Epithelial cell of proximal tubule (primary cell): Measurements from ENCODE around the gene OCSTAMP. TPM values are rescaled to one million over a fixed set of nuclear protein-coding genes. Genes with fewer than 3 reads are reported as not detected.
A peak's percentile ranks its signal among the peaks of the same experiment; 100 is the strongest.

Experiments
- DNase-seq: peaks from one replicate; pipeline ENCODE4 v3.0.0-alpha.2; 2011; ENCODE audit warnings: low read depth
- H3K4me3 ChIP-seq: 2 replicates; pipeline ENCODE4 v1.5.1; 2011; ENCODE audit warnings: low read depth, mild to moderate bottlenecking, low read length
- total RNA-seq: library from RNA; depleted of rRNA; stranded (reverse); fragments of >200 nt; gene quantifications from 2 replicates; pipeline ENCODE4 v1.2.3, GENCODE V29; 2015
- TF ChIP-seq, protein P1 (sequence below): conservative IDR thresholded peaks from 2 replicates; pipeline ENCODE4 v1.5.1; 2012; ENCODE audit warnings: low read depth, mild to moderate bottlenecking, low read length

The OCSTAMP gene
- total RNA-seq, 1 donor from 2014 or later, result not detected

DNA sequence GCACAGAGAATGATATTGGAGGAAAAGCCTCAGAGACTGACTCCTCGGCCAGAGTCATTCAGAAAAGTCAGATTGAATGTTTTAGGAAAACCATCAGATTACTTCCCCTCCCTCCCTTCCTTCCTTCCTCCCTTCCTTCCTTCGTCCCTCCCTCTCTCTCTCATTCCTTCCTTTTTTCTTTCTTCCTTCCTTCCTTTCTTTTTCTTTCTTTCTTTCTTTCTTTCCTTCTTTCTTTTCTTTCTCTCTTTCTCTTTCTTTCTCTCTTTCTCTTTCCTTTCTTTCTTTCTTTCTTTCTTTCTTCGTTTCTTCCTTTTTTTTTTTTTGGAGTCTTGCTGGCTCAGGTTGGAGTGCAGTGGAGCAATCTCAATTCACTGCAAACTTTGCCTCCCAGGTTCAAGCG is 7.4 kb downstream of the OCSTAMP start:
- DNase-seq, result no peak
- H3K4me3 ChIP-seq, result no peak overlapping the region
- TF ChIP-seq, protein P1, sequence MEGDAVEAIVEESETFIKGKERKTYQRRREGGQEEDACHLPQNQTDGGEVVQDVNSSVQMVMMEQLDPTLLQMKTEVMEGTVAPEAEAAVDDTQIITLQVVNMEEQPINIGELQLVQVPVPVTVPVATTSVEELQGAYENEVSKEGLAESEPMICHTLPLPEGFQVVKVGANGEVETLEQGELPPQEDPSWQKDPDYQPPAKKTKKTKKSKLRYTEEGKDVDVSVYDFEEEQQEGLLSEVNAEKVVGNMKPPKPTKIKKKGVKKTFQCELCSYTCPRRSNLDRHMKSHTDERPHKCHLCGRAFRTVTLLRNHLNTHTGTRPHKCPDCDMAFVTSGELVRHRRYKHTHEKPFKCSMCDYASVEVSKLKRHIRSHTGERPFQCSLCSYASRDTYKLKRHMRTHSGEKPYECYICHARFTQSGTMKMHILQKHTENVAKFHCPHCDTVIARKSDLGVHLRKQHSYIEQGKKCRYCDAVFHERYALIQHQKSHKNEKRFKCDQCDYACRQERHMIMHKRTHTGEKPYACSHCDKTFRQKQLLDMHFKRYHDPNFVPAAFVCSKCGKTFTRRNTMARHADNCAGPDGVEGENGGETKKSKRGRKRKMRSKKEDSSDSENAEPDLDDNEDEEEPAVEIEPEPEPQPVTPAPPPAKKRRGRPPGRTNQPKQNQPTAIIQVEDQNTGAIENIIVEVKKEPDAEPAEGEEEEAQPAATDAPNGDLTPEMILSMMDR, result no peak

DNA sequence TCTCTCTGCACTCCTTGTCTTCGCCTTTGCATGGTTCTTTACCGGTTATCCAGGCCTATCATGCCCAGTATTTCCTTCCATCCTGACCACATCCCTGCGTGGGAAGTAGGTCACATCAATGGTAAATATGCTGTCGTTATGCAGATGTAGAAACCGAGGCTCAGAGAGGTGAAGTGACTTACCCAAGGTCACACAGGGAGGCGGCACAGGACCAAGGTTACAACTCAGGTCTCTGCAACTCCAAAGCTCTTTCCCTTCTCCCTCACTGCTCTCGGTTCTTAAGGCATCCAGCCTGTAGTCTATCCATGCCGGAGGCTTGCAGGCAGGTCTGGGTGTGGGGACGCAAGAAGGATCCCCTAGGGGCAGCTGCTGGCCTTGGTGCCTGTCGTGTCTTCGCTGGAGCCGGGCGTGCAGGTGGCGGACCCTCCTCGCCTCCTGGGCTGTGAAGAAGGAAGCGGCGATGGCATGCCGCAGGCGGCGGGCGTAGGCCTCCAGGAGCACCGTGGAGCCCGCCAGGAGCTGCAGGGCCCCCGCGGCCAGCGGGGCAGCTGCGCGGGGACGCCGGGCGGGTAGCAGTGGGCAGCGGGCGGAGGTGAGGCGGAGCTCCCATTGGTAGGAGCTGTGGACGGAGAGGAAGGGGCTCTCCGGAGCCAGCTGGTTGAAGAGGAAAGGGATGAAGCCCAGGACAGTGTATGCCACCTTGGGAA is 9.1 kb downstream of the OCSTAMP start:
- TF ChIP-seq, protein P1, result no peak
- H3K4me3 ChIP-seq, result no peak overlapping the region
- DNase-seq, result no peak

DNA sequence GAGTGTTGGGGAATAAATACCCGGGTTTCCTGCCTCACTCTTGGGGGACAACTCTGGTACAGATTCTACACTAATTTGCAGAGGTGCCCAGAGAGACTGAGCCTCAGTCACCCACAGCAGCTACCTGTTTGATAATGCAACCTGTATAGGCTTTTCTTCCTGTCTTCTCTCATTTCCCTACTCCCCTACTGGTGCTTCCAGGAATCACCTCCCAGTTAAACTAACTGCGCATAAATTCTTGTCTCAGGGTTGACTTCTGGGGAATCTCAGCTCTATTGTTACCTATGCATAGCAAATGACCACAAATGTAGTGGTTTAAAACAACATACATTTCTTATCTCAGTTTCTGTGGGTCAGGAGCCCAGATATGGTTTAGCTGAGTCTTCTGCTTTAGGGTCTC is 11.3 kb downstream of the OCSTAMP start:
- TF ChIP-seq, protein P1, result peak; percentile 29
- DNase-seq, result no peak
- H3K4me3 ChIP-seq, result no peak overlapping the region

DNA sequence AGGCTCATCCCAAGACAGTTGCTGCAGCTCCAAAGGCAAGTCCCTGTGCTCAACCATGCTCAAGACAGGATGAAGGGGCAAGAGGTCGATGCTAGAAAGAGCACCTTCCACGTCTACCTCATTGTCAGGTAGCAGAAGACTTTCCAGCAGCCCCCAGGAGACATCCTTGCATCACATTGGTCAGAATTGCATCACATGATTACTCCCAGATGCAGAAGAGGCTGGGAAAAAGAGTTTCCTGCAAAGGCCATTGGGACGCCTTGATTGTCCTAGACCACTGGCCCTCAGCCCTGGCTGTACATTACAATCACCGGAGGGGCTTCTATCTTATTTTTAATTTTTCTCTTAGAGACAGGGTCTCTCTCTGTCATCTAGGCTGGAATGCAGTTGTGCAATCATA is 19.8 kb downstream of the OCSTAMP start:
- TF ChIP-seq, protein P1, result no peak
- no peak overlapping the region for H3K4me3 ChIP-seq
- DNase-seq, result no peak

DNA sequence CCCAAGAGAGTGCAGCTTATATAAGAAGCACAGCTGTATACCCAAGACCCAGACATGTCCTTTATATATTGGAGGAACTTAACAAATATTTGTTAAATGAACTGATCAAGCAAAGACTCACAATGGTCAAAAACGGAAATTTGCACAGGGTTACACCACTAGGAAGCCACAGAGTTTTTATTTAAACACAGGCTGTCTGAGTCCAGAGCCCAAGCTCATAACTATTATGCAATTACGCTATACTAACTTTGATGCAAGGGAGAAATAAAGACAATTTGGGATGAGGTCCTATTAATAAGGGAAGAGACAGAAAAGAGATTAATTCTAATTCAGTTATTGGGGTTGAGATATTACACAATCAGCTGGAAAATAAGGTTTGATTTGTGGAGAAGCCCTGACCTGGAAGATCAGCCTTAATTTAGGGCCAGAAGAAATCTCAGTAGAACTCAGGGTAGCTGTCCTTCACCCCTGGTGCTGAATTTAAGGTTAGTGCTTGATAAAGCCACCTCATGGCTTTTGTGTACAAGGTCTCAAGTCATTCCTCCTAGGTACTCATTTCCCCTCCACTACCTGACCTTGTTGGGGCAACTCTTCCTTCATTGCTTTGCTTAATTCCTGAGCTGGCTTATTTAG is 26.6 kb downstream of the OCSTAMP start:
- H3K4me3 ChIP-seq, result no peak overlapping the region
- TF ChIP-seq, protein P1, result no peak
- DNase-seq, result no peak

DNA sequence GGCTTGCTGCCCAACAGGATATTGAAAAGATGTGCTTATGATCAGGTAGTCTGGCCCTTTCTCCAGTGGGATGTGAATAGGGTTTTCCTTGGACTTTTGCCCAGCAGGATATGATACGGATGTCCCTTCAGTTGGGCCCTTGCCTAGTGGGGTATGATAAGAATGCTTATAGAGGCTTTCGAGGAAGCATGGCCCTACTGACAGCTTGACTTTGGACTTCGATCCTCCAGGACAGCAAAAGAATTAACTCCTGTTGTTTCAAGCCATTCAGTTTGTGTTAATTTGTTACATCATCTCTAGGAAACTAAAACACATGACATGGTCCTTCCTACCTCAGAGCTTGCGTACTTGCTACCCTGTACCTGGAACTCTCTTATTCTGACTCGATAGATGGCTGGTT is 27.3 kb downstream of the OCSTAMP start:
- TF ChIP-seq, protein P1, result no peak
- DNase-seq, result no peak
- H3K4me3 ChIP-seq, result no peak overlapping the region

DNA sequence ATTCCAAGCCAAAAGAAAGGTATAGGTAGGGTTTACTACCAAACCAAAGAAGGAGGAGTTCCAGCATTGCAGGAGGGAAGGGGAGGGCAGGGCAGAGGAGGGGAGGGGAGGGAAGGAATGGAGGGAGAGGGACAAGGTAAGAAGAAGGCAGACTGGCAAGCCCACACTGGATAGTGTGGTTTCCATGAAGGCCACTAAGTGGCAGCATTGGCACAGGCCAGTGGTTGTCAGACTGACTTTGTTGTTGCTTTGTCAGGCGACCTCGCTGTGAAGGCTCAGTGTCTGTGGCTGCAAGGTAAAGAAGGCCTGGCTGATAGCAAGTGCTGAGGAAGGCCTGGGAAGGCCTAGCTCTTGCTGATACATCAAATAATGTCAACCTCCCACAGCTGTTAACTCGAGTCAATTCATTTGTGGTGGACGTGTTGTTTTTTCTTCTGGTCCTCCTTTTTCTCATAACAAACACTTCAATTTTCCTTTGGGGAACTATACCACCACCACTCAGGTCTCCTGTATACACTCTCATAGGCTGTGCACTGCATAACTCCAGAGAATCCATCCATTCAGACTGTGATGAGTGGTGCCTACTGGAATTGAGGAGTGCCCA is 29.4 kb downstream of the OCSTAMP start:
- H3K4me3 ChIP-seq, result no peak overlapping the region
- TF ChIP-seq, protein P1, result peak; percentile 80
- DNase-seq, result no peak
